NCI-H526 treated with DMSO at 0.1 percent for 48 hours (cell line): Measurements from ENCODE around the gene TMTC3.
"Not testable (repeated sequence)": the region's sequence is repeated elsewhere in the genome, so short reads cannot be mapped to it uniquely, and the experiment has no call there.

Experiments used
- DNase-seq: peaks from one replicate; lab custom pipeline; 2025; lab: John Stamatoyannopoulos, UW

TMTC3 gene

DNA sequence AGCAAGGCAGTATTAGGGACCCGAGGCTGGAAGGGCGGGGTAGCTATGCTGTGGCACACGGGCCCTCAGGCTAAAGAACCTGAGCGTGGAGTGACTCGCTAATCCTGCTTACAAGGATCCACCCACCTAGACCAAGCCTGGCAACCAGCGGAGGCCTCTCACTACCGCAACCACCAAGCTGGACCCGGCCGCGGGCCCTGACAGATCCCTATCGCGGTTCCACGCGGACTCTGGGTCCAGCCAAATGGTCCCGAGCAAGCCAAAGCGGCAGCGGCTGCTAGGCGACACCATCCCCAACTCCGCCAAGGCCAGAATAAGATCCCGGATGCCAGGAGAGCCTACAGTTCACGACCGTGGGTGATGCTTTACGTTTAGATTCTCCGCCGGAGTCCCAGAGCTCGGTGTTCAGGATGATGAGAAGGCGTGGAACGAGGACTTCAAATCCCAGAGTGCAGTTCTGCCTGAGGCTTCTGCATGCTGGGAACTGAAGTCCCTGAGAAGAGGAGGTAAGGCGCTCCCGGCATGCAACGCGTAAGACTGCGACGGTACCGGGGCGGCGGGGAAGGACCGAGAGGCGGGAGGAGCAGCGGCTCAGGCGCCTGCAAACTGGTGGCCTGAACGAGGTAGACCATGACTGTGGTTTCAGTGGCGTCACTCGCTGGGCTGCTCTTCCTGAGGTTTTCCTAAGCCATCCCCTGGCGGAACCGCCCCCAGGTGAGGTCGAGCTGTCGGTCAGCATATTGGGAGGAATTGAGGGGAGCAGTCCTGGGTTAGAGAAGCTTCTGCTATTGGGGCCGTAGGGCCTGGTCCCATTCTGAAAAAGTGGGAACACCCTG lies at the start of gene TMTC3, which contains the start of gene CEP290:
Gene TMTC3 (plus strand): TSS at position 534 of the 836 bp plus-strand sequence. CDS start 6,009 bp downstream, outside the sequence.
Gene CEP290 (minus strand): TSS at position 315 of the 836 bp plus-strand sequence. CDS start 781 bp downstream, outside the sequence.
- DNase-seq, result peak; percentile 99

- DNase-seq, result no peak
Observed at GRCh38 chr12:88092771-88093170, 49.3 kb upstream of the TMTC3 start.

DNA sequence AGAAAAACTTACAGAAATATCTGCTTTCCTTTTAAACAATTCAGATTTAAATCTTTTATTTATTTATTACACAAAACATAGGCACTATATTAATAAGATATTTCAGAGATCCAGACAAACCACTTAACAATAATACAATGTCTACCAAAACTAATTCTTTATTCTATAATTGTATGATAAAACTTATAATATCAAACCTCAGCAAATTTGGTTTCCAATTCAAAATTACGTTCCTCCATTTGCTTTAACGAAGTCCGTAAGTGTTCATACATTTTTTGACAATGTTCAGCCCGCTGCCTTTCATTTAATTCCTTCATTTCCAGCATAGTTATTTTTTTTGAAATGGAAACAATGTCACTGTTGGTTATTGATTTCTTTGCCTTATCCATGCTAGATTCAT lies 48.5 kb upstream of the TMTC3 start:
- no peak for DNase-seq

- DNase-seq, result no peak
Observed at GRCh38 chr12:88108021-88108420, 34.1 kb upstream of the TMTC3 start.

- DNase-seq, result peak; percentile 21
Observed at GRCh38 chr12:88111074-88111652, 30.9 kb upstream of the TMTC3 start.

DNA sequence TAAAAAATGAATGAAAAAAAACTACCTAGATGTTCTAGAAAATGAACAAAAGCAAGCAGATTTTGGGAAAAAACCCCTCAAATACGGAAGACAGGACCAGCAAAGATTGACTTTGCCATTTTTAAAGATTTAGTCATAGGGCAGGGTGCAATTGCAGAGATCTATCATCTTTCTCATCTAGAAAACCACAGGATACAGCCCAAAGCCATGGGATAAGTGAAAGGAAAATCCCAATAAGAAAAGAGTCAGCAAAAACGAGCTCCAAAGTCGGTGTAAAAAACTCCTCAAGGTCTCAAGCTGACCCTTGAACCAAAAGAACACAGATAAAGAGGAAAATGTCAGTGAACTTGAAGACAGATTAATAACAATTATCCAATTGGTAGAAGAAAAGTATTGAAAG lies 28.2 kb upstream of the TMTC3 start:
- DNase-seq, result no peak

- DNase-seq, result no peak
Observed at GRCh38 chr12:88122666-88123065, 19.4 kb upstream of the TMTC3 start.

GRCh38 chr12:88127099-88127498 lies 15.0 kb upstream of the TMTC3 start:
- no peak for DNase-seq

DNA sequence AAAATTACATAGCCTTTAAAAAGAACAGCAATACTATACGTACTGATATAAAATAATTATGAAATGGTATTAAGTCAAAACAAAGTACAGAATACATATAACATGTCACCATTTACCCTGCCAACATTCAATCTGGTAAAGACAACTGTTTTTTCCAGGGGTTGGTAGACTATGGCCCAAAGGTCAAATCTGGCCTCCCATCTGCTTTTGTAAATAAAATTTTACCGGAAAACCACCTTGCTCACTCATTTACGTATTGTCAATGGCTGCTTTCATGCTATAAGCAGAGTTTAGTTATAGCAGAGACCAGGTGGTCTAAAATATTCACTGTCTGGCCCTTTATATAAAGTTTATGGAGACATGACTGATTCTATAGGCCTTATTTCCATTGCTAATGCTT lies 14.3 kb upstream of the TMTC3 start:
- DNase-seq, result no peak

DNA sequence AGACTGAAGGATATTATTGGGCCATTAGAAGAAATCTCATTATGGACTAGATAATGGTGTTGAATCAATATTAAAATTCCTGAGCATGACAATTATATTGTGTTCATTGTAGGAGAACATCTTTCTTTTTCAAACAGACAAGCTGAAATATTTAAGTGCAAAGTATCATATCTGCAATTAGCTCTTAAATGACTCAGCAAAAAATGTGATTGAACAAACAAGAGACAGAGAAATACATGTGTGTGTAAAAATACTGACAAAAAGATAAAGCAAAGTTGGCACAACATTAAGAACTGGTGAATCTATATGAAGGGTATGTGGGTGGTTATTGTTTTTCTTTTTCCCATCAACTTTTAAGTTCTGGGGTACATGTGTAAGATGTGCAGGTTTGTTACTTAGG lies 9.7 kb upstream of the TMTC3 start:
- DNase-seq, result no peak

- DNase-seq, result not testable (repeated sequence)
Observed at GRCh38 chr12:88133181-88133580, 8.9 kb upstream of the TMTC3 start.

DNA sequence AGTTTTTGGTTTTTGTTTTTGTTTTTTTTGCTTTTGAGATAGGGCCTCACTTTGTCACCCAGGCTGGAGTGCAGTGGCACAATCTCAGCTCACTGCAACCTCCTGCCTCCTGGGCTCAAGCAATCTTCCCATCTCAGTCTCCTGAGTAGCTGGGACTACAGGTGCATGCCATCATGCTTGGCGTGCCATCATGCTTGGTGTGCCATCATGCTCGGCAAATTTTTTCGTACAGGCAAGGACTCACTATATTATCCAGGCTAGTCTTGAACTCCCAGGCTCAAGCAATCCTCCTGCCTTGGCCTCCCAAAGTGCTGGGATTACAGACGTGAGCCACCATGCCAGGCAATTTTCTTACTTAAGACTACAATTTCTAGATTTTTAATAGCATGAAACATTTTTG lies 2.4 kb upstream of the TMTC3 start:
- DNase-seq, result not testable (repeated sequence)

- no peak for DNase-seq
Observed at GRCh38 chr12:88141425-88141773, 708 bp upstream of the TMTC3 start.

GRCh38 chr12:88142610-88142991 lies 494 bp downstream of the TMTC3 start:
- peak; percentile 44 for DNase-seq

DNA sequence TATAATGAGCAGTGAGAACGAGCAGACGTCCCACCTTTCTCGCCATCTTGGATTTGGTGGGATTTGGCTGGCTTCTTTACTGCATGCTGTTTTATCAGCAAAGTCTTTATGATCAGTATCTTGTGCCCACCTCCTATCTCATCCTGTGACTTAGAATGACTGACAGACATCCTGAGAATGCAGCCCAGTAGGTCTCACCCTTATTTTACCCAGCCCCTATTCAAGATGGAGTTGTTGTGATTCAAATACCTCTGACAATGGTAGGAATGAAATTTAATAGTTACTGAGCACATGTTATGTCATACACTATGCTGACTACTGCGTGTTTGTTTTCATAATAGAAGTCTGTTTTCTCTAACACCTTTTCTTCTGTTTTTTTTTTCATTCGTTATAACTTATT lies 1.9 kb downstream of the TMTC3 start:
- DNase-seq, result no peak

GRCh38 chr12:88144546-88145468 lies 2.7 kb downstream of the TMTC3 start:
- DNase-seq, result no peak

GRCh38 chr12:88145567-88146505 lies 3.7 kb downstream of the TMTC3 start:
- no peak for DNase-seq

DNA sequence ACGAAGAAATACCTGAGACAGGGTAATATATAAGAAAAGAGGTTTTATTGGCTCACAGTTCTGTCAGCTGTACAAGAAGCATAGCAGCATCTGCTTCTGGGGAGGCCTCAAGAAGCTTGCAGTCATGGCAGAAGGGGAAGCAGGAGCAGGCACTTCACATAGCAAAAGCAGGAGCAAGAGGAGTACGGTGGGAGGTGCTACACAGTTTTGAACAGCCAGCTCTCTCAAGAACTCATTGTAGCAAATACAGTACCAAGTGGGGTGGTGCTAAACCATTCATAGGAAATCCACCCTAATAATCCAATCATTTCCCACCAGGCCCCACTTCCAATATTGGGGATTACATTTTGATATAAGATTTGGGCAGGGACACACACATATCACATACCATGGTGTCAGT lies 8.0 kb downstream of the TMTC3 start:
- DNase-seq, result no peak

GRCh38 chr12:88153959-88154358 lies 11.9 kb downstream of the TMTC3 start:
- DNase-seq, result peak; percentile 35

DNA sequence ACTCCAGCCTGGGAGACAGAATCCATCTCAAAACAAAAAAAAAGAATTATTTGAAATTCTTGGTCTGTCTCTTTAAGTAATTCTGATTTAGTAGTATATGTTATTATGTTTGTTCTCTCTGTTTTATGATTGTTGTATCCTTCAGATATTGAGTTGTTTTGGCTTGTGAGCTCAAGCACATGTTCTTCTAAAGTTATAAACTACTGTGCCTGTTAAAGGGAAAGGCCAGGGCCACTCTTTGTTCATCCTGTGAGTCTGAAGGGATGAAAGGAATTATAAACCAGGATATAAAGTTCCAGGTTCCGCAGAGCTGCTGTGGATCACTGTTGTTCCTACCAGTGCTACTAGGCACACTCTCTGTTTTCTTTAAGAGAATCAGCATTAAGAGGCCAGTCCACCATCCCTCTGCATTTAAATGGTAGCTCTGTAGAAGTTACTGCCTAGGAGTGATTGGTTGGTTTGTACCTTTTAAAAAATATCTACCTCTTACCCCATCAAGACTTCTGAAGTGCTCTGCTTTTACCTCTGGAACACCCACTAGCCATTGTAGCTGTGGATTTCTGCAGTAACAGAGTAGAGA lies 14.1 kb downstream of the TMTC3 start:
- DNase-seq, result no peak

GRCh38 chr12:88163371-88163770 lies 21.3 kb downstream of the TMTC3 start:
- DNase-seq, result no peak
